ENCODE results near the gene IGFALS.

Gene IGFALS

DNA sequence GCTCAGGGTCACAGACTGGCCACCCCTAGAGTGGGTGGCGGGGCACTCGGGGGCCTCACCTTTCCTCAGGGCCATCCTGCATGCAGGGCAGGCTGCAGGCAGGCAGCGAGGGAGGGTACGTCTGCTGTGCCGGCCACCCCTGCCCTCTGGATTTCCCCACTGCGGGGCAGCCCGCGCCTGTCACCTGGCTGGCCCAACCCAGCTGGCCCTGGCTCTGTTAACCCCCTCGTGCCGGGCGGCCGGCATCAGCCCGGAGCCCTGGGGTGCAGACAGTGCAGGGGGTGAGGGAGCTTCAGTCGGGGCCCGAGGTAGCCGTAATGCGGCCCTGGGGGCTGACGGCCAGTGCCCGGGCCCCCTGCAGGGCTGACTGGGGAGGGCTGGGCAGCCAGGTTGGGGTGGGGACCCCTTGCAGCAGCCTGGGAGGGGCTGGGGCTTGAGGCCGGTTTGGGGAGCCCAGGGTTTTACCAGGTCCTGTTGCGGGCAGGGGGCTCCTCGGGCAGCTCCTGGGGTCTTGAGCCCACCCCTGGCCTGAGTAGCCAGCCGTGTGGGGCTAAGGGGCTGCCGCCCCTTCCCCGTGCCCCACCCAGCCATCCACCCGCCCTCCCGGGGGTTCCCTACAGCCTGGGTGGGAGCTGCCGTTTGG lies at the start of gene IGFALS:
TSS of gene IGFALS (minus strand) at position 128 of the 643 bp plus-strand sequence. CDS start at position 75, 53 bp downstream.
- DNase-seq (ENCODE audit: low spot score): no peak

DNA sequence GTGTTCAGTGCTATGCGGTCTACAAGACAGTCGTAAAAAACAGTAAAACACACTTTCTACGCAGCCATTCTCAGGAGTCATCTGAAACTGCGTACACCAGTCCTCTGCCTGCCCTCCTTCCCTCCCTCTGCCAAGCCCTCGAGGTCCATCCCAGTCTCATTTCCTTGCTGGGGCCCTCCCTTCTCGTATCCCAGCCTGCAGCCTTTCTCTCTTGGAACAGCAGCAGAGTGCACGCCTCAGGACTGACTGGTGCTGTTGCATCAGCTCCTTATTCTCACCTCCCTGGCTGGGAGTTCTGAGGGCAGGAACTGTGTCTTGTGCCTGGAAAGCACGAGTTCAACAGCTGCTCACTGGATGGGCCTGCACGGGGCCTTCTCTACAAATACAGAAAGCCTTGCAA lies 46.0 kb upstream of the IGFALS start:
- DNase-seq (ENCODE audit: low spot score): peak; percentile 19

DNA sequence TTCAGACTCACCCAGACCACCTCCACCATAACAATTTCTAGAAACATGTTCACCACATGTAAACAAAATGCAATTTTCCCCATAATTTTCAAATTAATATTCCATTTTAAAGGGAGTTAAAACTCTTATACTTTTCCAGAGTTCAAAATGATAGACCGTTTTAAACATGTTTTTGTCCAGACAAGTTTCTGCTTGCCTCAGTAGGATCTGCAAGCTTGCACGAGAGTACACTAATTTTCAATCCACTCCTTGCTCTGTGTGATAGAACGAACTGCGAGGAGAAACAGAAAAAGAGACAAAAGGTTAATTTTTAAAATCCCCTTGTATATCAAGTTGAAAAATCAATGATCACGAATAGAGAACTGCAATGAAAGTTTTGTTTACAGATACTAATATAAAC lies 40.6 kb upstream of the IGFALS start:
- DNase-seq (ENCODE audit: low spot score): no peak

DNA sequence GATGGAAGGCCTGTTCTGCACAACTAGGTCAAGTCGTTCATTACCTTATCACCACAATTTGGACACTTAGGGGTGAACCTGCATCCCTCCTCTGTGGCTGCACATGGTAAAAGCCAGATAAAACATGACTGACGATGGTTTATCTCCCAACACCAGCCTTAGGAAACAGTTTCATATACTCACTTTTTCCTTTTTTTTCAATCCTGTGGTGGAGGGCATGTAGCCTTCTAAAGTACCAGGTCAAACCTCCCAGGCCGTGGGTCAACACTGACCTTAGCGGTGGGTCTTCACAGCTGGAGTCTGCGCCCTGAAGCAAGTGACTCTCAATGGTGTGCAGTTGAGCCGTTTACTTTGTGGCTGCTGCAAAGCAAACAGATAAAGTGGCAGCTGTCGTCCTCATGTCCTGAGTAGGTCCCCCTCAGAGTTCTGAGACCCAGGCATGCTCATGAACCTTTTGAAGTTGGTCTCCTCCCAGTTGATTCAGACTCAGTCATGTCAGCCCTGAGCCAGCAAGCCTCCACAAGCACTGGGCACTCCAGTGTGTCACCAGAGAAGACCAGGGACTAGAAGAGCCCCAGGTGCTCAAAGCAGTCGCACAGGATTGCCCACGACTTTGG lies 39.4 kb upstream of the IGFALS start:
- no peak for DNase-seq (ENCODE audit: low spot score)

DNA sequence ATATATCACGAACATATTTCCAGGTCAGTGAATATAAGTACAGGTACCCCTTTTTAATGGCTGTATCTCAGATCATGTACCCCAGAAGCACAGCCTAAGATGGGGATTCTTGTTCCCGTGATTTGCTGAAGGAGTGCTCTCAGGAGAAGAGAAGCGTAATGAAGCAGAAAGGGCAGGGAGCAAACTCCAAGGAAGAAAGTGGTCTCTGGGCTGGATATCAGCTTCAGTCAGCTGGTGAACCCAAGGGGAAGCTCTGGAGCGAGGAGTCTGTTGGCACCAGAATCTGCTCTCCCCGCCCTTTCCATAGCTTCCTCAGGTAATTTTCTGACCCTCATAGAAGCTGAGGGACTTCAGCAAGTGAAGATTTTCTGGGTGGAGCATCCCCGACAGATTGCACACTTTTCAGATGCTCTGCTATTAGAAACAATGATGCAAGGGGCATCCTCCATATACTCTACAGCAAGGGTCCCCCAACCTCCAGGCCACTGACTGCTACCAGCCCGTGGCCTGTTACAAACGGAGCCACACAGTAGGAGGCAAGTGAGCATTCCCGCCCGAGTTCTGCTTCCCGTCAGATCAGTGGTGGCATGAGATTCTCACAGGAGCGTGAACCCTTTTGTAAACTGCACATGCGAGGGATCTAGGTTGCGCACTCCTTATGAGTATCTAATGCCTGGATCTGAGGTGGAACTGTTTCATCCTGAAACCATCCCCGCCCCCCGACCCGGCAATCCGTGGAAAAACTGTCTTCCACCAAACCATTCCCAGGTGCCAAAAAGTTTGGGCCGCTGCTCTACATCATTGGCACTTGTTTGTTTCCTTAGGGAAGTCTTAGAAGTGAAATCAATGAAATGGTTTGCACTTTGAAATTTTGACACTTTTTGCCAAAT lies 37.9 kb upstream of the IGFALS start:
- no peak for DNase-seq (ENCODE audit: low spot score)

DNA sequence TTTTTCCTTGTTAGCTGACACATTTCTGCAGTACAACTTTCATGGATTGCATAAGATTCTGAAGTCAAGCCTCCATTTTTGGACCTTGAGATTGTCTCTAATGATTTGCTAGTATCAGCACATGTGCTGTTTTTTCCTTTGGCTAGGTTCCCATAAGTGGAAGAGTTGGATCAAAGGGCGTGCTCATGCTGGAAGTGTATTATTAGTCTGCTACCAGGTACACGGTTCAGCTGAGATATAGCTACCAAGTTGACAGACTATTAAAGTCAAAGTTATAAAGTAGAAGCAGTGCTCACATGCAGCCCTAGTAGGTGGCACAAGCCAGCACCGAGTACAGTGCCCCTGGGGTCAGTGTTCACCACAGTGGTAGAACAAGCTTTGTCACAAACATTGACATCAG lies 36.7 kb upstream of the IGFALS start:
- DNase-seq (ENCODE audit: low spot score): no peak

DNA sequence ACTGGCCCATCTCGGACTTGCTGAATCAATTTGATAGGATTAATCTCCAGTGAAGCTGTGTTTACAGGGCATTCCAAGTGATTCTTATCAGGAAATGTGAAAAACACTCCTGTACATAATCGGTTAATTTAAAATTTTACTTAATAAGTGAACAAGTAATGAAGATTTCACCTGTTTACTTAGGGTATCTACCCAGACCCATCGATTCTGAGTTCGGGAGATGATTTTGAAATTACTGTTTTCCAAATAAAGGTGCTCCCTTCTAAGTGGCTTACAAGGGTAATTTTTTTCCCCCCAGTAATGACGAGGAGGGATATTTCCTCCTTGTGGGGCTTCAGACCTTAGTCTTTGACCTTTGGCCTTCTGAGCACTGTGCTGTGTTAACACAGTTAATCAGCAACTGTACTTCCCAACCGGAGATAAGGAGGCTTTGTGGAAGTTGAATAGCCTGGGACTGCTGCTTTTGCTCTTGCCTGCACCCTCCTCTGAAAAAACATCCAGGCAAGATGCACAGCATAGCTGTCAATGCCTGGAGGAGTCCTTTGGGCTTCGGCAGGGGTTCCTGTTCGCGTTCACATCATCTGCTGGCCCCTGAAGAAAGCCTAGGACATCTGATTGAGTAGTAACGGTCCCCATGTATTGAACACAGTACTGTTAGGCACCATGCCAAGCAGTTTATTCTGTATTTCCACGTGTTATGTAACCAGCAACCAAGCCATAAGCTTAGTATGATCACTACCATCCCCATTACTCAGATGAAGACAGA lies 35.3 kb upstream of the IGFALS start:
- DNase-seq (ENCODE audit: low spot score): peak; percentile 39

DNA sequence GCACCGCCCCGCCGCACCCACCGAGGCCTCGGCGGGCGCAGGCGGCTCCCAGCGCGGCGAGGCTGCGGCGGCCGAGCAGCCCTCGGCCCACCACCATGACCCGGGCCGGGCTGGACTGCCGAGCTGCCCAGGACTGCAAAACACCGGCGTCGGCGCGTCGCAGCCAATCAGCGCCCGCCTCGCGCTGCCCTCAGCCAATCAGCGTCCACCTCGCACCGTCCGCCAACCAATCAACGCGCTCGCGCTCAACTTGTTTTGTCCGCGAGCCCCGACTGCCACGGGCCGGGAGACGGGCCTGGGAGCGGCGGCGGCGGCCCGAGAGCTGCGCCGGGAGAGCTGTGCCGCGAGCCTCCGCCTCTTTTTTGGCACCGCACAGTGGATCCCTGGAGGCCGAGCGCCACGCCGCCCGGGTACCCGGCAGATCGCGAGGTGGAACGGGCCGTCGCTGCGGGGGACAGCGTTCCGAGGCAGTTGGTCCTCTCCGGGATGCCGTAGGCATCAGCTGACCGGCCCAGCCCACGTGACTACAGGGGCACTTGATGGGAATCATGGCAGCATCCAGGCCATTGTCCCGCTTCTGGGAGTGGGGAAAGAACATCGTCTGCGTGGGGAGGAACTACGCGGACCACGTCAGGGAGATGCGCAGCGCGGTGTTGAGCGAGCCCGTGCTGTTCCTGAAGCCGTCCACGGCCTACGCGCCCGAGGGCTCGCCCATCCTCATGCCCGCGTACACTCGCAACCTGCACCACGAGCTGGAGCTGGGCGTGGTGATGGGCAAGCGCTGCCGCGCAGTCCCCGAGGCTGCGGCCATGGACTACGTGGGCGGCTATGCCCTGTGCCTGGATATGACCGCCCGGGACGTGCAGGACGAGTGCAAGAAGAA lies 33.4 kb upstream of the IGFALS start, which contains the start of the genes FAHD1 and HAGH:
TSS of gene FAHD1 (plus strand) at position 516 of the 883 bp plus-strand sequence. CDS start at position 549, 33 bp downstream.
TSS of gene HAGH (minus strand) at position 135 of the 883 bp plus-strand sequence. CDS start at position 97, 38 bp downstream.
- DNase-seq (ENCODE audit: low spot score): peak; percentile 93

DNA sequence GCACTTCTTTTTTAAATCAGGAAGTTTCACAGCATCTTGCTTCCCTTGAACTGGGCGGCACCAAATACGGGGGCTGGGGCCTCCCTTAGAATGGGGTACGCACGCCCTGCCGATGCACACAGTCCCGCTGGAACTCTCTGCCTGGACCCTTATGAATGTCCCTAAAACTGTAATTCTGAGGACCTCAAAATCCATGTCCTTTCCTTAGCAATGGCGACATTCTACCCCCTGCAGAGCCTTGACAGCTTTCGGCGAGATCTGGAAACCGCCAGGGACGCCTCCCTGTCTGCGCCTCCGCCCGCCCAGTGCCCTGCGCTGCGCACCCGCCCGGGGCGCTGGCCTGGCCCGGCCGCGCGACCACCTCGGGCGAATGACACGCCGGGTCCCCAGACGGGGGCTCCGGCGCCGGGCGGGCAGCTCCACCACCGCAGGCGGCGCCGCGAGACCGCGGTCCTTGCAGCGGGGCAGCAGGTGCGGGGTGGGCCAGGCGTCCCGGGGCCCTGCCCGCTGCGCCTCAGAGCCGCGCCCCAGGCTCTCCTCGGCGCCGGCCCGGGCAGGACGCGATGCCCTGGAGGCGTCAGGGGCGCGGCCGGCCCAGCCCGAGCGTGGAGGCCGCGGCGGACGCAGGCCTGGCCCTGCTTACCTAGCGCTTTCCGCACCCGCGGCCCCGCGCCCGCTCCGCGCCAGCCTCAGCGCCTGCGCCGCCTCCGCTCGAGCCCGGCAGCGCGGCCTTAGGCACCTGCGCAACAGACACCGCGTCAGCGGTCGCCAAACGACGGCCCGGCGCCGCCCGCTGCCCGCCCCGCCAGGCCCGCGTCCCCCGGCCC lies 32.6 kb upstream of the IGFALS start:
- DNase-seq (ENCODE audit: low spot score): peak; percentile 82

DNA sequence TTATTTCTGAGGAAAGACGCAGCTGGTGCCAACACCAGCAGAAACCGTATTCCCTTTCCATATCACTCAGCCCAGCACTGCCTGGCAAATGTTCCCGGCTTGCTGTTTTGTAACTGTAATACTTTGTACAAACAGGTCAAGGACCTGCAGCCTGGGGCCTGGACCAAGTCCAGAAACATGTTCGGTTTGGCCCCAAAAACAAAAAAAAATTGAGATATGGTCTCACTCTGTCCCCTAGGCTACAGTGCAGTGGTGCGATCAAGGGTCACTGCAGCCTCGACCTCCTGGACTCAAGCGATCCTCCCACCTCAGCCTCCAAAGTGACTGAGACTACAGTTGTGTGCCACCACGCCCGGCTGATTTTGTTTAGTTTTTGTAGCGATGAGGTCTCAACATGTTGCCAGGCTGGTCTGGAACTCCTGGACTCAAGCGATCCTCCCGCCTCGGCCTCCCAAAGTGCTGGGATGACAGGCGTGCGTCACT lies 31.9 kb upstream of the IGFALS start:
- no peak for DNase-seq (ENCODE audit: low spot score)

DNA sequence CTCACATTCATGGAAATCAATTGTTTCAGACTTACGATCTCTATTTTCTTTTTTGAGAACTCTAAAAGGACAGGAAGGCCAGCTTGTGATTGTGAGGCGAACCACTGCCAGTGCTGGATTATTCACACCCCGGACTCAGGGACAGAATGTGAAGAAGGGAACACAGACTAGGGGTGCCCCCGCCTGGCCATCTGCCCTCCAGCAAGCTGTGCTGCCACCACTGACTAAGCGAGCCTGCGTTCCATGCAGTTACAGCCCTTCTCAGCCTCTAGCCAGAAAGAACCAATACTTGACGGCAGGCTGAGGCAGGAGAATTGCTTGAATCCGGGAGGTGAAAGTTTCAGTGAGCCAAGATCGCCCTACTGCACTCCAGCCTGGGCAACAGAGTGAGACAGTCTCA lies 30.3 kb upstream of the IGFALS start:
- peak; percentile 77 for DNase-seq (ENCODE audit: low spot score)

DNA sequence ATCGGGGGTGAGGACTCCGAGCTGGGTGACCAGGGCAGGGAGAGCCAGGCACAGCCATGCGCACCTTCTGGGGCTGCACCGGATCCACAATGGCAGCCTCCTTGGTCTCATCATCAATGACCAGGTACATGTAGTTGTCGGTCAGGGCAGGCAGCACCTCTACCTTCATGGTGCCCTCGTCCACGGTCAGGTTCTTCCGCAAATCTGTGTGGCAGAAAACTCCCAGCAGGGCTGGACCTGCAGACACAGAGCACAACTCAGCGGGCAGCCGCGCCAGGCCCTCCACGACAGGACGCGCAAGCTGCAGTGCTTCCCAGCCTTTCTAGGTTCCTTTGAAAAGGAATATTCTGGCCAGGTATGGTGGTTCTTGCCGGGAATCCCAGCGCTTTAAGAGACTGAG lies 29.3 kb upstream of the IGFALS start:
- DNase-seq (ENCODE audit: low spot score): no peak

DNA sequence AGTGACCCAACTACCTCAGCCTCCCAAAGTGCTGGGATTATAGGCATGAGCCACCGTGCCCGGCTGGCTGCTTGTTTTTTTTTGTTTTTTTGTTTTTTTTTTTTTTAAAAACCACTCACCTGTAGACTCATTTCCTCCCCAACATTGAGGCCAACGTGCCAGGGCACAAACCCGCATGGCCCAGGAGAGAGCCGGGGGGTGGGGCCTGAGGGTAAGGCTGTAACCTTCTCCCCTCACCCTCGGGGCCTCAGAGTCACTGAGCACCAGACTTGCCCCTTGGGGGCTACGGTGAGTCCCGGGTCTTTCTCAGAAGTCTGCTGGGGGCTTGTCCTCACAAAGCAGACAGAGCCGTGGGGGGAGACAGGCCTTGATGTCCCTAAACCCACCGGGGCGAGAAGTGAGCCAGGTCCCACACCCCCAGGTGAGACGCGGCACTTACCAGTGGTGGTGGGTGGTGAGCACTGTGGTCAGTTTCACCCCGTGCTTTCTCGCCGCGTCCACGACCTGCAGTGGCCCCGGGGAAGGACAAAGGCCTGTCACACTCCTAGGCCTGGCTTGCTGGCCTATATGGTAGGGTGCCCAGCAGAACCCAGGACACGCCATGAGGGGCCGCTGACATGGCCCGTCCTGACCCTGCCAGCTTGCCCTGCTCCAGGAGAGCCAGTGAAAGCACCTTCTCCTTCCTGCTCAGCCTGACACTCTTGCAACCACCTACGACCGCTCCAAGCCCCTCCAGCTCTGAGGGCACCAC lies 28.5 kb upstream of the IGFALS start:
- DNase-seq (ENCODE audit: low spot score): no peak

DNA sequence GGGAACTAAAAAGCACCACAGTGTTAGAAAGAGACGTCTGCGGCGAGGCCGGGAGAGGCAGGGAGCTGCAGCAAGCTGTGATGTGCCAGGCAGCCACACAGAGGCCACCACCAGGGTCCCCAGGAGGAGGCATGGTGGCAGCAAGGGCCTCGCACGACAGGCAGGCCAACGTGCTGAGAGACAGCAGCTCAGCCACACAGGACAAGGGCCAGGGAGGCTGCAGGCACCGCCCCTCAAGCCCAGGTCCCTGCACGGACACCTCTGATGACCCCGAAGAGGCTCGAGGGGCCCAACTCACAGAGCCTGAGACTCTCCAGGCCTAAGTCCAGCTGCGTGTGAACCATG lies 27.4 kb upstream of the IGFALS start:
- no peak for DNase-seq (ENCODE audit: low spot score)

DNA sequence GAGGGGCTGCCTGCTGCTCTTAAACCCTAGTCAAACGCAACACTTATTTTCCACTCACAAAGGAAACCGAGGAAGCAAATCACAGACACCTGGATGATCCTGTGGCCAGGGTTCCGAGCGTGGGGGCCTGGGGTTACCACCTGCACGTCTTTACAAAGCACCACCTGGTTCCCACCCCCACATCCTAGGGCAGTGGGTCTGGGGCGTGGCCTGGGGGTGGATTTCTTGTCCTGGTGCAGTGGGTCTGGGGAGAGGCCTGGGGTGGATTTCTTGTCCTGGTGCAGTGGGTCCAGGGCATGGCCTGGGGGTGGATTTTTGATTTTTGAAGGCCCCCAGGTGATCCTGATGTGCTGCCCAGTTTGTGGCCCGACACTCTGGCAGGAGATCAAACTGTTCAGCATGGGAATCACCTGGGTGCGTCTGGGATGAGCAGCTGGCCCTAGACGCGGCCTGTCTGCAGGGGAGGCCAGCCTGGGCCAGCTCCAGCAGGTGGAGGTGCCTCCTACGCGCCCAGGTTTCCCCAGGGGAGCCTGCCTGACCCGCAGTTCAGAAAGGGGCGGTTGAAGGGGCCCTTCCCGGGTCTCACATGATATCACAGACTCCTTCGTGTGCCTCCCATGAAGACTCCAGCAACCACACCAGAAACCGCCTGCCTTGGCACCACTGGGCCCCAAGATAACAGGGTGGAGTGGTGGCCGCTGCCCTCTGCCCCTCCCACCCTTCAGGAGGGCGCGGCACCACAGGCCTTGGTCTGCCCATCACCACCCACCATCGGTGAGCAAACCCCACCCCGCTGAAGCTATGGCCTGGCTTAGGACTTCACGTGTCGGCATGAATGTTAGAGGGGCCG lies 26.8 kb upstream of the IGFALS start:
- no peak for DNase-seq (ENCODE audit: low spot score)

DNA sequence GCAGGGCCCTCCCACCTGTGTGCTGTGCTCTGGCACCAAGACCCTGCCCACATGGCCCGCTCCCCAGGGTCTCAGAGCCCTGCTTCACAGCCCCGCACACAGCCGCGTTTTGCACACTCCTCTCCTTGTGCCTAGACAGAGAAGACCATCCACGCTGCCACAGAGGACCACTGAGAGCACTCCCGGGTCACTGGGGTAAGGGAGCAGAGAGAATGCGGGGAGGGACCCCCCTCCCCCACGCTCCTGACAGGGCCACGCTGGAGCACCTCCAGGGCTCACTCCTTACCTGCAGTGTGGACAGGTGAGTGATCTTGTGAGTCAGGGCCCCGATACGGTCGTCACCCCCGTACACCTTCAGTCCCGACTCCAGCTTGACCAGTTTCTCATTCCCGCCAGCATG lies 26.1 kb upstream of the IGFALS start:
- no peak for DNase-seq (ENCODE audit: low spot score)

DNA sequence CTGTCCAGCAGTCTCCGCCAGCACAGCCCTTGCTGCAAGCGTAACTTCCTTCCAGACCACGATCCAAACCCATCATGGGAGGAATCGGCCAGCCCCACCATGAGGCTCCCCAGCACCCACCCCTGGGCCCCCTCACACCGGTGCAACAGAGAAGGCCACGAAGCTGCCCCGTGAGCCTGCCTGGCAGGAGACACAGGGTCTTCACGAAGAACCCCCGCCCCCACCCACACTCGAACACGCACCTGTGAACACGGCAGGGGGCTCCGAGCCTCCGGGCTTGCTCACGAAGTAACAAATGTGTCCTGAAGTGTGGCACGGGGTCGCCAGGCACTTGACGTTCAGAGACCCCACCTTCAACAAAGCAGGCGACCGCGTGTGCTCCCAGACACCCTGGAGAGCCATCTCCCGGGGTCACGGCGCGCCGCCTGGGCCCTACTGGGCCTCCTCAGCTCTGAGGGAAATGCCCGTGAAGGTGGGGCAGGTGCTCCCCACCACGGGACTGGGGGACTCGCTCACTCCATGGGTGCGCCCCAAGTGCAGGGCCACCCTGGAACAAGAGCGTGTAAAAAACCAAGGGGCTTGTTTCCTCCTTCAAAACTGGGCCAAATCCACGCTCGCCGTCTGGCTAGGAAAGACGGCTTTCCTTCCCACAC lies 25.5 kb upstream of the IGFALS start:
- no peak for DNase-seq (ENCODE audit: low spot score)
